Lower lobe of right lung (tissue), 2 donors: ENCODE data around the gene ORM2. TPM values are rescaled to one million over a fixed set of nuclear protein-coding genes. Genes with fewer than 3 reads are reported as not detected.

Experiments
- ATAC-seq, 2 donors: fragments of 200-7000 bp; cut with Tn5 transposase; one replicate each; pipeline ENCODE4 v1.9.1; 2020 to 2022; ENCODE audit warnings: mild to moderate bottlenecking in 2 of 2, moderate library complexity in 2 of 2
- DNase-seq: peaks from one replicate; pipeline ENCODE4 v3.0.0-alpha.2; 2020
- H3K27ac ChIP-seq: fragments of 200-600 bp; one replicate; pipeline ENCODE4 v1.8.0; 2022
- H3K27me3 ChIP-seq: fragments of 200-600 bp; one replicate; pipeline ENCODE4 v1.8.0; 2022; ENCODE audit warnings: low read depth
- H3K36me3 ChIP-seq: fragments of 200-600 bp; one replicate; pipeline ENCODE4 v1.8.0; 2022; ENCODE audit warnings: mild to moderate bottlenecking
- H3K4me1 ChIP-seq: fragments of 200-600 bp; one replicate; pipeline ENCODE4 v1.8.0; 2022
- H3K4me3 ChIP-seq: fragments of 200-600 bp; one replicate; pipeline ENCODE4 v1.8.0; 2022; ENCODE audit warnings: mild to moderate bottlenecking
- H3K9me3 ChIP-seq: fragments of 200-600 bp; one replicate; pipeline ENCODE4 v1.8.0; 2022
- intact Hi-C: fragments of 100-400 bp; cut with DNase I; formaldehyde crosslinking; loops from one replicate; pipeline ENCODE4 v1.11.0; 2022
- total RNA-seq: library from RNA; stranded (reverse); fragmentation: NEBNext Ultra II Directional; extraction: Animal tissue kit (Norgen Biotek cat#: 25700); gene quantifications from one replicate; pipeline ENCODE4 v1.2.1, GENCODE V29; 2021
- TF ChIP-seq, protein P1 (sequence below): fragments of 200-600 bp; IDR thresholded peaks from one replicate; pipeline ENCODE4 v1.8.0; 2022; ENCODE audit warnings: antibody characterized with exemption, mild to moderate bottlenecking
- donor health status: DM: no; HTN: yes; CAD: no; lungs with severe emphysema.

Gene ORM2
- total RNA-seq, 1 donor from 2014 or later, result 3.1 TPM

DNA sequence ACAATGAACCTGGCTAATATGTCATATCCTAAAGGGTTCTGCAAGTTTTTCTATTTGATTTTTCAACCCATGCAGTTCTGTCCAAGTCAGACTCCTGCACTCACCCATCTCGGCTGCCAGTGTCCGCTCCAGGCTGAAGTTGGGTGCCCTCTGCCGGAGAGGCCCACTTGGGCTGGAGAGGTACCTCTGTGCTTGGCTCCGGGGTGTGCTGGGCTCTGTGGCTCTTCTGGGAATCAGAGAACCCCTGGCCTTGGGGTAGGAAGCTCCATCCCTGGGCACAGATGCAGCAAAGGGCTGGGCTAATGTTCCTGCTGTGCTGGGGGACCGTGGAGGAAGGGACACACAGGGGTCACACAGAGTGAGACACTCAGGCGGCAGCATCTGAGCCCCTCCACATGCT is 26.2 kb downstream of the ORM2 start:
- TF ChIP-seq, protein P1, sequence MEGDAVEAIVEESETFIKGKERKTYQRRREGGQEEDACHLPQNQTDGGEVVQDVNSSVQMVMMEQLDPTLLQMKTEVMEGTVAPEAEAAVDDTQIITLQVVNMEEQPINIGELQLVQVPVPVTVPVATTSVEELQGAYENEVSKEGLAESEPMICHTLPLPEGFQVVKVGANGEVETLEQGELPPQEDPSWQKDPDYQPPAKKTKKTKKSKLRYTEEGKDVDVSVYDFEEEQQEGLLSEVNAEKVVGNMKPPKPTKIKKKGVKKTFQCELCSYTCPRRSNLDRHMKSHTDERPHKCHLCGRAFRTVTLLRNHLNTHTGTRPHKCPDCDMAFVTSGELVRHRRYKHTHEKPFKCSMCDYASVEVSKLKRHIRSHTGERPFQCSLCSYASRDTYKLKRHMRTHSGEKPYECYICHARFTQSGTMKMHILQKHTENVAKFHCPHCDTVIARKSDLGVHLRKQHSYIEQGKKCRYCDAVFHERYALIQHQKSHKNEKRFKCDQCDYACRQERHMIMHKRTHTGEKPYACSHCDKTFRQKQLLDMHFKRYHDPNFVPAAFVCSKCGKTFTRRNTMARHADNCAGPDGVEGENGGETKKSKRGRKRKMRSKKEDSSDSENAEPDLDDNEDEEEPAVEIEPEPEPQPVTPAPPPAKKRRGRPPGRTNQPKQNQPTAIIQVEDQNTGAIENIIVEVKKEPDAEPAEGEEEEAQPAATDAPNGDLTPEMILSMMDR, result no peak
- intact Hi-C loops, result no loop called here

DNA sequence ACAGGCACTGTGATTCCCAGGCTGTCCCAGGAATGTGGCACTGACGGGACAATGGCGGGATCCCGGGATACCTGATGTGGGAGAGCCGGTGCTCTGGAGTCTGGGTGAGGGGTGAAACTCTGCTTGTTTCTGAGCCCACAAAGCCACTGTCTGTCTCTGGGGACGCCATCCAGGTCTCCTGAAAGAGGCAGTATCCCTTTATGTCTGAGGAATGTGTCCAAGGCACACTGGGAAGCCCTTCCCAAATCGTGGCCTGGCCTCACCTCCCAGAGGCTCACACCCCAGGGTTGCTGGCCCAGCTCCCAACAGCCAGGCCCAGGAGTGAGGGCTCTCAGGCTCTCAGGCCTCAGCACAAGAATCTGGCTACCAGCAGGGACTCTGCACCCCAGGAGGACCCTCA is 27.1 kb downstream of the ORM2 start:
- H3K36me3 ChIP-seq, result peaks cover 93% of the 10 kb centered on the region
- TF ChIP-seq, protein P1, result no peak

More for the DNA sequence above, 26.2 kb downstream of the ORM2 start:
- no peak overlapping the region for H3K27ac ChIP-seq
- no peak for ATAC-seq
- H3K9me3 ChIP-seq, result no peaks in the 10 kb centered on the region
- peaks cover 93% of the 10 kb centered on the region for H3K36me3 ChIP-seq
- no peaks in the 10 kb centered on the region for H3K27me3 ChIP-seq
- H3K4me3 ChIP-seq, result no peak overlapping the region
- H3K4me1 ChIP-seq, result no peaks in the 10 kb centered on the region
- no peak for DNase-seq

DNA sequence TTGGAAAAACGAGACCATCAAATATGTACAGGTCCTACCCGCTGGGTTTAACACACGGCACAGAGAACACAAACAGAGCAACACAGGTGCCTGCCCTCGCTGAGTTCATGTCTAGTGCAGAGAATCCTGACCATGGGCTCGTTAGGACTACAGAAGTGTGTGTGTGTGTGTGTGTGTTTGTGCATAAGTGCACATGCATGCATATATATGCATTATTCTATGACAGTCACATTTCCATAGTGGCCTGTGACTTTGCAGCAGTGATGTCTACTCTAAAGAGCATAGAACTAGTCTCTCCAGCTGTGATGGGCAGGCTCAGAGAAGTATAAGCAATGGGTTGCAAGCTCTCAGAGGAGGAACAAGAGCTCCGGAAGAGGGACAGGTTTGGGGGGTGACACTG is 27.7 kb downstream of the ORM2 start:
- Histone ChIP-seq H3K4me3 (no peak overlapping the region), H3K36me3 (peaks cover 93% of the 10 kb centered on the region), H3K4me1 (no peaks in the 10 kb centered on the region), H3K27me3 (no peaks in the 10 kb centered on the region), H3K9me3 (no peaks in the 10 kb centered on the region), H3K27ac (no peak overlapping the region)
- no peak for DNase-seq
- no peak for ATAC-seq
- intact Hi-C loops, result no loop called here
- TF ChIP-seq, protein P1, result no peak

More for the DNA sequence above, 27.1 kb downstream of the ORM2 start:
- no peak for ATAC-seq
- intact Hi-C loops, result no loop called here
- no peaks in the 10 kb centered on the region for H3K9me3 ChIP-seq
- no peak overlapping the region for H3K27ac ChIP-seq
- H3K27me3 ChIP-seq, result no peaks in the 10 kb centered on the region
- no peaks in the 10 kb centered on the region for H3K4me1 ChIP-seq
- H3K4me3 ChIP-seq, result no peak overlapping the region
- no peak for DNase-seq

DNA sequence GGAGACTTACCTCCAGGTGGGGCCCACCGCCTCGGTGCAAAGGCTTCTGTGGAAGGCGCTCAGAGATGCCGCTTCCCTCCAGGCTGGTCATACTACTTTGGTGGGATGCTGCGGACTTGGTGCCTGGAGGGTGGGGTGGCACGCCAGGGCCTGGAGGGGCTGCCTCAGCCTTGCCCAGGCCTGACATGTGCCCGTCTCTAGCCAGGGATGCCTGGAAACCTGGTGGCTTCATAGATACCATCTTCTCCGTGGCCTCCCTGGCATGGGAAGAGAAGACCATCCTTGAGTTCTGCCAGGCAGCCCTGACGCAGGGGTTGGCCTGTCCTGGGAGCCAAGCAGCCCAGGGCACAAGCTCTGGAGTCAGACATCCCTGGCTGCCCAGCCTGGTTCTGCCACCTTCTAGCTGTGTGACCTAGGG is 28.3 kb downstream of the ORM2 start:
- Histone ChIP-seq H3K27ac (no peak overlapping the region), H3K4me3 (no peak overlapping the region), H3K9me3 (no peaks in the 10 kb centered on the region), H3K27me3 (no peaks in the 10 kb centered on the region), H3K36me3 (peaks cover 93% of the 10 kb centered on the region), H3K4me1 (no peaks in the 10 kb centered on the region)
- DNase-seq (no peak), ATAC-seq (peak in 1 of 2 donors; percentile 5)
- intact Hi-C loops, result no loop called here
- TF ChIP-seq, protein P1, result no peak

DNA sequence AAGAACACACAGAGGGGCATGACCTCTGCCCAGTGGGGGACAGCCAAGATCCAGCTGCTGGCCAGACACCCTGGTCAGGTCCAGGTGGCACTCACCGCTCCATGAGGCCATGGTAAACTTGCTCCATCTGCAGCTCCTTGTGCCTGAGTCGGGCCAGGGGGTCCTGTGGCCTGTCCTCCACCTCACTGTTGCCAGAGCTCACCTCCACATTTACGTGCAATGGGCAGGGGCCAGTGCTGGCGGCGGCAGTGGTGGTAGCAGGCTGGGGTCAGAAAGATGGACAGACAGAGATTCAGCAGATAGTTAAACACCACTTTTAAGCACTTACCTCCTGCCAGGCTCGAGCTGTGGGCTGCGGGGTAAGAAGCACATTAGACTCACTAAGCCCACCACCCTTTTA is 30.1 kb downstream of the ORM2 start:
- peaks cover 6% of the 10 kb centered on the region for H3K4me1 ChIP-seq
- no peak overlapping the region for H3K27ac ChIP-seq
- intact Hi-C loops, result no loop called here
- no peaks in the 10 kb centered on the region for H3K9me3 ChIP-seq
- TF ChIP-seq, protein P1, result no peak
- no peak overlapping the region for H3K4me3 ChIP-seq
- peaks cover 100% of the 10 kb centered on the region for H3K36me3 ChIP-seq
- DNase-seq (no peak), ATAC-seq (no peak)
- no peaks in the 10 kb centered on the region for H3K27me3 ChIP-seq

DNA sequence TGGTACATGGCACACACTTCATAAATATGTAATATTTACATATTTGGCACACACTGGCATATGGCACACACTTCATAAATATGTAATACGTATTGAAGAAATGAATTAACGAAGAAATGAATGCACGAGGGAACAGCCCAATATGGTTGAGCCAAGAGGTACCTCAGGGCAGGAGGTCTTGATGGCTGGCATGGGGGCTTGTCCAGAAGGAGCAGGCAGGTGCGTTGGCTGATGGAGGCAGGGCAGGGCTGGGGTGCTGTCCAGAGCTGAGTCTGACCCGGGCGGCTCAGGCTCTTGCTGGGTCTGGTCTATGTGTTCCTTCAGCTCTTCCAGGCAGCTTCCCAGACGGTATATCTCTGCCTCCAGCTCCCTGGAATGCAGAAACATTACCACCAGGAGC is 31.9 kb downstream of the ORM2 start:
- ATAC-seq (no peak), DNase-seq (no peak)
- H3K27ac ChIP-seq, result no peak overlapping the region
- TF ChIP-seq, protein P1, result no peak
- H3K4me3 ChIP-seq, result no peak overlapping the region
- intact Hi-C loops, result no loop called here
- H3K36me3 ChIP-seq, result peaks cover 89% of the 10 kb centered on the region
- H3K9me3 ChIP-seq, result no peaks in the 10 kb centered on the region
- no peaks in the 10 kb centered on the region for H3K27me3 ChIP-seq
- peaks cover 23% of the 10 kb centered on the region for H3K4me1 ChIP-seq
